B cell (primary cell): ENCODE results near the gene TRNT1. TPM values are rescaled to one million over a fixed set of nuclear protein-coding genes. Genes with fewer than 3 reads are reported as not detected.

ENCODE experiments used
- ATAC-seq: fragments of 200-7000 bp; cut with Tn5 transposase; one replicate; pipeline ENCODE4 v1.10.0; 2021; ENCODE audit warnings: low read depth, mild to moderate bottlenecking, moderate number of reproducible peaks, moderate library complexity
- CTCF ChIA-PET: fragments of 350-600 bp; sonication (Branson Sonifier 250); formaldehyde crosslinking; loops from one replicate; lab custom pipeline; 2021; ENCODE audit warnings: antibody characterized with exemption, inconsistent platforms; lab: Charles Lee
- POLR2A ChIA-PET: fragments of 350-600 bp; sonication (Branson Sonifier 250); formaldehyde crosslinking; loops from one replicate; lab custom pipeline; 2021; ENCODE audit warnings: antibody characterized with exemption; lab: Charles Lee
- DNase-seq: peaks from one replicate; pipeline ENCODE4 v3.0.0; 2013
- H2AFZ ChIP-seq: 2 replicates; pipeline ENCODE4 v1.6.1; 2012; ENCODE audit warnings: mild to moderate bottlenecking, low read depth, low read length; ENCODE audit not compliant: insufficient read depth, poor library complexity, severe bottlenecking
- H3K27ac ChIP-seq, 2 donors: 1 replicate in 1 of 2; 2 replicates in 1 of 2; pipeline ENCODE4 v1.5.1; 2012 to 2013; ENCODE audit warnings: low read length in 2 of 2, mild to moderate bottlenecking in 2 of 2, moderate library complexity in 1 of 2
- H3K27me3 ChIP-seq, 4 experiments: fragments of 200-600 bp in 1 of 4; sonication (generic) in 1 of 4; replicated peaks in 1 of 4; 1 replicate in 2 of 4; 2 replicates in 2 of 4; pipeline versions ENCODE4 v1.6.1 to v1.7.0; 2013 to 2016; ENCODE audit warnings: low read length in 3 of 4, mild to moderate bottlenecking in 2 of 4, mixed read lengths in 1 of 4, moderate library complexity in 1 of 4; ENCODE audit not compliant: insufficient read depth in 4 of 4, control insufficient read depth in 3 of 4; ENCODE audit errors: control extremely low read depth in 1 of 4
- H3K36me3 ChIP-seq, 2 experiments: replicated peaks in 1 of 2; 1 replicate in 1 of 2; 2 replicates in 1 of 2; pipeline versions ENCODE4 v1.6.1 to v1.7.1; 2013; ENCODE audit warnings: low read length in 1 of 2; ENCODE audit not compliant: insufficient read depth in 2 of 2, control insufficient read depth in 1 of 2; ENCODE audit errors: control extremely low read depth in 1 of 2, extremely low read depth in 1 of 2
- H3K4me1 ChIP-seq, 2 donors: fragments of 200-600 bp in 1 of 2; sonication (generic) in 1 of 2; 1 replicate in 1 of 2; 2 replicates in 1 of 2; pipeline versions ENCODE4 v1.5.1 to v1.6.1; 2013 to 2017; ENCODE audit warnings: low read length in 2 of 2; ENCODE audit not compliant: control insufficient read depth in 2 of 2, insufficient read depth in 2 of 2
- H3K4me2 ChIP-seq: replicated peaks from 2 replicates; pipeline ENCODE3; 2012; ENCODE audit warnings: mild to moderate bottlenecking, low read depth, low read length; ENCODE audit not compliant: poor library complexity, severe bottlenecking
- H3K4me3 ChIP-seq, 5 experiments: fragments of 200-600 bp in 1 of 5; sonication (generic) in 1 of 5; 1 replicate in 3 of 5; 2 replicates in 2 of 5; pipeline versions ENCODE4 v1.5.1 to v1.7.0; 2011 to 2016; ENCODE audit warnings: low read length in 4 of 5, mild to moderate bottlenecking in 4 of 5, low read depth in 2 of 5, control low read depth in 1 of 5, moderate library complexity in 1 of 5; ENCODE audit not compliant: insufficient read depth in 1 of 5; ENCODE audit errors: control extremely low read depth in 1 of 5, extremely low read depth in 1 of 5
- H3K79me2 ChIP-seq: fragments of 200-600 bp; sonication (generic); one replicate; pipeline ENCODE4 v1.6.0; 2016; ENCODE audit warnings: low read length; ENCODE audit not compliant: control insufficient read depth, insufficient read depth
- H3K9ac ChIP-seq: fragments of 200-600 bp; sonication (generic); 2 replicates; pipeline ENCODE4 v1.6.1; 2017; ENCODE audit warnings: mild to moderate bottlenecking, low read length, moderate library complexity
- H3K9me3 ChIP-seq, 3 donors: one replicate each; pipeline versions ENCODE4 v1.6.1 to v1.7.1; 2013; ENCODE audit warnings: low read length in 2 of 3; ENCODE audit not compliant: control insufficient read depth in 2 of 3, insufficient read depth in 1 of 3; ENCODE audit errors: control extremely low read depth in 1 of 3
- H4K20me1 ChIP-seq: 2 replicates; pipeline ENCODE4 v1.6.0; 2012; ENCODE audit warnings: mild to moderate bottlenecking, low read length; ENCODE audit not compliant: insufficient read depth, control insufficient read depth, poor library complexity, severe bottlenecking
- H3K27ac Mint-ChIP-seq: one replicate; pipeline ENCODE4 v1.8.0; 2021; ENCODE audit warnings: mixed read lengths
- H3K27me3 Mint-ChIP-seq: one replicate; pipeline ENCODE4 v1.8.0; 2021; ENCODE audit warnings: mixed read lengths
- H3K4me1 Mint-ChIP-seq: one replicate; pipeline ENCODE4 v1.8.0; 2021; ENCODE audit warnings: mixed read lengths
- H3K4me3 Mint-ChIP-seq: one replicate; pipeline ENCODE4 v1.8.0; 2021; ENCODE audit warnings: mixed read lengths
- H3K9me3 Mint-ChIP-seq: one replicate; pipeline ENCODE4 v1.8.0; 2022; ENCODE audit warnings: mixed read lengths; ENCODE audit not compliant: insufficient read depth
- CTCF ChIP-seq: fragments of 200-600 bp; IDR thresholded peaks from one replicate; pipeline ENCODE4 v1.8.0; 2022; ENCODE audit warnings: antibody characterized with exemption, mild to moderate bottlenecking
- EZH2 ChIP-seq: IDR thresholded peaks from 2 replicates; pipeline ENCODE4 v1.6.1; 2012; ENCODE audit warnings: borderline replicate concordance, low read depth, mild to moderate bottlenecking, moderate library complexity, low read length; ENCODE audit not compliant: insufficient read depth, poor library complexity, severe bottlenecking
- WGBS: methylation state at CpG from one replicate; pipeline ENCODE4 v1.1.5; 2013; ENCODE audit warnings: missing lambda C conversion rate; ENCODE audit not compliant: insufficient coverage; 5-methylcytosine and 5-hydroxymethylcytosine counted together
- intact Hi-C: fragments of 100-400 bp; cut with micrococcal nuclease; formaldehyde crosslinking; loops from one replicate; pipeline ENCODE4 v1.10.0; 2022
- polyA plus RNA-seq: library from polyadenylated mRNA; depleted of rRNA; stranded (reverse); fragments of >200 nt; gene quantifications from 2 replicates; pipeline ENCODE4 v1.2.3, GENCODE V29; 2012
- total RNA-seq, 2 donors: library from RNA; stranded (reverse); fragments of 120-200 nt in 1 of 2; gene quantifications; 1 replicate in 1 of 2; 2 replicates in 1 of 2; pipeline versions ENCODE4 v1.2.3 to v1.2.4, GENCODE V29; 2013 to 2022

TRNT1 gene
- total and polyA plus RNA-seq, 2 donors (not counting 1 experiment from before 2014, with no cell fraction given) = 4.5 to 40.6 TPM

- no peaks in the 10 kb centered on the region for H3K27me3 Mint-ChIP-seq
- Histone ChIP-seq H2AFZ (no peak overlapping the region), H3K36me3 (peaks cover 1 to 80% of the 10 kb centered on the region in 2 experiments), H3K27me3 (no peaks in the 10 kb centered on the region), H3K4me2 (no peak overlapping the region), H3K79me2 (peaks cover 4% of the 10 kb centered on the region), H4K20me1 (peaks cover 15% of the 10 kb centered on the region), H3K9ac (no peak overlapping the region), H3K9me3 (no peaks in the 10 kb centered on the region), H3K27ac (no peak overlapping the region), H3K4me1 (no peaks in the 10 kb centered on the region), H3K4me3 (no peak overlapping the region)
- no peak overlapping the region for H3K27ac Mint-ChIP-seq
- ChIA-PET POLR2A (no interaction called here), CTCF (no interaction called here)
- intact Hi-C loops = no loop called here
- H3K9me3 Mint-ChIP-seq = no peaks in the 10 kb centered on the region
- no CpG with 5 or more reads among the region's 3 CpGs for WGBS
- no peak for TF ChIP-seq CTCF
- no peak for TF ChIP-seq EZH2
- ATAC-seq = no peak
- no peak for DNase-seq
- no peaks in the 10 kb centered on the region for H3K4me1 Mint-ChIP-seq
- no peak overlapping the region for H3K4me3 Mint-ChIP-seq
Measured at GRCh38 chr3:3165241-3165640, 38.5 kb downstream of the TRNT1 start.

DNA sequence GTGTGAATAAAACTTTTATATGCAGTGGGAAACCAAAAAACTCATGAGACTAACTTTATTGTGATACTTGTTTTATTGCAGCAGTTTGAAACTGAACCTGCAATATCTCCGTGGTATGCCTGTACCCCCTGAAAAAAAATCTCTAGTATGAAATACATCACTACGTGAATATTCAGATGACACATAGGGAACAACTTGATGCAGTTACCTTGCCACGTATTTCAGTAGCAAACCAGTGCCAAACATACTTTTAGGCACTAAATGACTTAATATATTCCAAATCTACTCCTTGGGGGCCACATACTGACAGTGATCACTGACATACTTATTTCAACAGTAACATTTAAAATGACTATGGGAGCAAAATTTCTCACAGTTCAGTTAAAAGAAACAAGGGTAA is 38.9 kb downstream of the TRNT1 start:
- DNase-seq = no peak
- Histone ChIP-seq H3K79me2 (peaks cover 4% of the 10 kb centered on the region), H4K20me1 (peaks cover 15% of the 10 kb centered on the region), H3K27ac (no peak overlapping the region), H3K36me3 (peaks cover 1 to 79% of the 10 kb centered on the region in 2 experiments), H3K4me2 (no peak overlapping the region), H3K27me3 (no peaks in the 10 kb centered on the region), H3K9ac (no peak overlapping the region), H2AFZ (no peak overlapping the region), H3K4me3 (no peak overlapping the region), H3K4me1 (no peaks in the 10 kb centered on the region), H3K9me3 (no peaks in the 10 kb centered on the region)
- 82% methylated on average over 3 of the region's 3 CpGs for WGBS
- TF ChIP-seq EZH2 = no peak
- TF ChIP-seq CTCF = no peak
- intact Hi-C loops = no loop called here
- no peak for ATAC-seq
- H3K27me3 Mint-ChIP-seq = no peaks in the 10 kb centered on the region
- H3K27ac Mint-ChIP-seq = no peak overlapping the region
- no peak overlapping the region for H3K4me3 Mint-ChIP-seq
- no peaks in the 10 kb centered on the region for H3K4me1 Mint-ChIP-seq
- ChIA-PET CTCF (no interaction called here), POLR2A (no interaction called here)
- H3K9me3 Mint-ChIP-seq = no peaks in the 10 kb centered on the region
